OCI-LY1 (cell line): ENCODE results near the gene XIRP2.

Experiments
- CTCF ChIP-seq: fragments of 200-600 bp; sonication (generic), shearing (Covaris generic); IDR thresholded peaks from 2 replicates; pipeline ENCODE4 v1.5.1; 2017; ENCODE audit warnings: mild to moderate bottlenecking, antibody characterized with exemption, low read length, moderate library complexity, mixed read lengths
- EZH2 ChIP-seq: fragments of 200-600 bp; sonication (generic), shearing (Covaris generic); IDR thresholded peaks from 2 replicates; pipeline ENCODE4 v1.8.0; 2017; ENCODE audit warnings: borderline replicate concordance, mixed run types, mild to moderate bottlenecking, antibody characterized with exemption, low read length, moderate library complexity, mixed read lengths

- TF ChIP-seq CTCF: no peak
- no peak for TF ChIP-seq EZH2
Observed at GRCh38 chr2:167253025-167253424, 364.7 kb downstream of the XIRP2 start.
